Measurements from ENCODE around the gene GM2A.

- no peak for TF ChIP-seq CTCF (IDR thresholded peaks at IDR 0.05)
- TF ChIP-seq TCF12 (IDR thresholded peaks at IDR 0.05), result no peak
- no peak for TF ChIP-seq CHD2 (IDR thresholded peaks at IDR 0.05; ENCODE audit: low read length, partially characterized antibody)
- no peak for TF ChIP-seq POLR2AphosphoS5 (IDR thresholded peaks at IDR 0.05; ENCODE audit: low read depth, low read length)
These were observed 25.9 kb downstream of the GM2A start for GRCh38 chr5:151278845-151279244.

All from SK-N-SH (cell line).